ENCODE data around the gene STXBP6.
"Not testable (repeated sequence)": the region's sequence is repeated elsewhere in the genome, so short reads cannot be mapped to it uniquely, and the experiment has no call there.

Gene STXBP6

GRCh38 chr14:24858052-24858451 is 191.9 kb downstream of the STXBP6 start:
- DNase-seq (ENCODE audit: low read depth in 3 of 3) = no peak

- DNase-seq (ENCODE audit: low read depth in 3 of 3) = no peak
Measured at GRCh38 chr14:24857277-24857676, 192.7 kb downstream of the STXBP6 start.

GRCh38 chr14:24853446-24853845 is 196.5 kb downstream of the STXBP6 start:
- no peak for DNase-seq (ENCODE audit: low read depth in 3 of 3)

- DNase-seq (ENCODE audit: low read depth in 3 of 3) = no peak
Measured at GRCh38 chr14:24852312-24853060, 197.5 kb downstream of the STXBP6 start.

GRCh38 chr14:24851837-24852236 is 198.1 kb downstream of the STXBP6 start:
- DNase-seq (ENCODE audit: low read depth in 3 of 3) = no peak

GRCh38 chr14:24851406-24851805 is 198.5 kb downstream of the STXBP6 start:
- no peak for DNase-seq (ENCODE audit: low read depth in 3 of 3)

GRCh38 chr14:24850072-24850471 is 199.9 kb downstream of the STXBP6 start:
- DNase-seq (ENCODE audit: low read depth in 3 of 3) = no peak

- DNase-seq (ENCODE audit: low read depth in 3 of 3) = no peak
Measured at GRCh38 chr14:24849471-24849870, 200.5 kb downstream of the STXBP6 start.

- DNase-seq (ENCODE audit: low read depth in 3 of 3) = no peak
Measured at GRCh38 chr14:24848102-24848790, 201.7 kb downstream of the STXBP6 start.

GRCh38 chr14:24847568-24848095 is 202.3 kb downstream of the STXBP6 start:
- no peak for DNase-seq (ENCODE audit: low read depth in 3 of 3)

GRCh38 chr14:24846261-24846660 is 203.7 kb downstream of the STXBP6 start:
- DNase-seq (ENCODE audit: low read depth in 3 of 3) = no peak

GRCh38 chr14:24845851-24846250 is 204.1 kb downstream of the STXBP6 start:
- DNase-seq (ENCODE audit: low read depth in 3 of 3) = no peak

- DNase-seq (ENCODE audit: low read depth in 3 of 3) = no peak
Measured at GRCh38 chr14:24844011-24844410, 205.9 kb downstream of the STXBP6 start.

GRCh38 chr14:24843494-24843893 is 206.5 kb downstream of the STXBP6 start:
- no peak for DNase-seq (ENCODE audit: low read depth in 3 of 3)

GRCh38 chr14:24840204-24840893 is 209.6 kb downstream of the STXBP6 start:
- no peak for DNase-seq (ENCODE audit: low read depth in 3 of 3)

- DNase-seq (ENCODE audit: low read depth in 3 of 3) = no peak
Measured at GRCh38 chr14:24839617-24840203, 210.2 kb downstream of the STXBP6 start.

- DNase-seq (ENCODE audit: low read depth in 3 of 3) = no peak
Measured at GRCh38 chr14:24838945-24839616, 210.9 kb downstream of the STXBP6 start.

GRCh38 chr14:24837280-24838046 is 212.5 kb downstream of the STXBP6 start:
- no peak for DNase-seq (ENCODE audit: low read depth in 3 of 3)

- not testable (repeated sequence) for DNase-seq (ENCODE audit: low read depth in 3 of 3)
Measured at GRCh38 chr14:24836324-24836723, 213.6 kb downstream of the STXBP6 start.

GRCh38 chr14:24834956-24835355 is 215.0 kb downstream of the STXBP6 start:
- DNase-seq (ENCODE audit: low read depth in 3 of 3) = no peak

- no peak for DNase-seq (ENCODE audit: low read depth in 3 of 3)
Measured at GRCh38 chr14:24833385-24833784, 216.6 kb downstream of the STXBP6 start.

All from stimulated activated CD4-positive, alpha-beta T cell treated with anti-CD3 and anti-CD28 coated beads, TNF-alpha, amount 100 ng/mL, for 24 hours (primary cell).